GM12872 (cell line): Measurements from ENCODE around the gene SPOCK1.

Experiments used
- CTCF ChIP-seq: IDR thresholded peaks from 3 replicates; pipeline ENCODE4 v1.5.1; 2011; ENCODE audit warnings: low read depth, mild to moderate bottlenecking, low read length, moderate library complexity; ENCODE audit not compliant: insufficient read depth

SPOCK1 gene

GRCh38 chr5:137186759-137187461, 312.2 kb downstream of the SPOCK1 start:
- no peak for TF ChIP-seq CTCF

GRCh38 chr5:137185193-137185592, 313.9 kb downstream of the SPOCK1 start:
- no peak for TF ChIP-seq CTCF

- no peak for TF ChIP-seq CTCF
These were observed 314.4 kb downstream of the SPOCK1 start for GRCh38 chr5:137184734-137185133.

- no peak for TF ChIP-seq CTCF
These were observed 316.6 kb downstream of the SPOCK1 start for GRCh38 chr5:137182576-137182975.

- no peak for TF ChIP-seq CTCF
These were observed 317.5 kb downstream of the SPOCK1 start for GRCh38 chr5:137181667-137182066.

- no peak for TF ChIP-seq CTCF
These were observed 319.9 kb downstream of the SPOCK1 start for GRCh38 chr5:137179203-137179602.

- no peak for TF ChIP-seq CTCF
These were observed 322.5 kb downstream of the SPOCK1 start for GRCh38 chr5:137176609-137177008.
